Stimulated activated CD8-positive, alpha-beta memory T cell treated with anti-CD3 and anti-CD28 coated beads, Interleukin-12 subunit alpha, Interleukin-12 subunit beta, amount 100 ng/mL, for 24 hours (primary cell): Measurements from ENCODE around the gene TINAGL1.

Experiments used
- DNase-seq: peaks from one replicate; pipeline ENCODE4 v3.0.0-alpha.2; 2020; ENCODE audit errors: extremely low read depth

TINAGL1 gene

DNA sequence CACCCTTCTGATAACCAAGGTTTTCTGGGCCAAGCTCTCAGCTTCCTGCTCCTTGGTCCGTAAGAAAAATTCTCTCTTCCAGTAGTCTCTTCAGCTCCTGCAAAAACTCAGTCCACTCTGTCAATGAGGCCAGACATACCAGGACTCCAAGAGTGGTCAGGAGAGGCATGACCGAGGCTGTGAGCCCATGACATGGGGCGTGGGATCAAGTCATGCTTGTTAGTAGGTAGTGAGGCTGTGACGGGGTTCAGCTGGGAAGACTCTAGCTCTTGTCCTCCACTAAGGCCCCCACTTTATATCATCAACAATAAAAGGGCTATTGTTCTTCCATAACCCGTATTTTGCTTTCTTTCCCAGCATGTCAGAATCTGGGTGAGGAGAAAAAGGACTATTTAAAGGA lies 31.0 kb downstream of the TINAGL1 start:
- DNase-seq: no peak

DNA sequence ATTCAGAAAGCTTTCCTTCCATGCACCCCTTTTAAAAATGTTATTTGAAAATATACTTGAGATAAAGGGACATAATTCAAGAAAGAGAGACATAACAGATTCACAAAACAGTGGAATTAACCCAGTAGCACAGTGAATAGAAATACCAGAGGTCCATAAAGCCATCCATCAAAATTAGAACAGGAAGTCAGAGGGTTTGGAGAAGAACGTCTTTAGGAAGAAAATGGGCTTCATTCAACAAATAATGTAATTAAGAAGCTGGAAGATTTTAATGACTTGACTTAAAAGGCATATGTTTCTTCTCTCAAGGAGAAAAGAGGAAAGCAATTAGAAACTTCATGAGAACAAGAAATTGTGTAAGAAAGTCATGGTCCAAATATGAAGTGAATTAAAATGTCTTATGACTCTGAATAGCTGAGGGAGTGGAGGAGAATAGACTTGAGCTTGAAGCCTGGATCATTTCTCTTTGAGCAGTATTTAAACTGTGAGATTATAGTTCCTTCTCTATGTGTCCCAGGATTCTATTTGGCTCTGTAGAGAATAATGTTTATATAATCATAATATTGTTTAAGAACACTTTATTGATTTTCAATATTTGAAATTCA lies 33.3 kb downstream of the TINAGL1 start:
- DNase-seq: no peak

DNA sequence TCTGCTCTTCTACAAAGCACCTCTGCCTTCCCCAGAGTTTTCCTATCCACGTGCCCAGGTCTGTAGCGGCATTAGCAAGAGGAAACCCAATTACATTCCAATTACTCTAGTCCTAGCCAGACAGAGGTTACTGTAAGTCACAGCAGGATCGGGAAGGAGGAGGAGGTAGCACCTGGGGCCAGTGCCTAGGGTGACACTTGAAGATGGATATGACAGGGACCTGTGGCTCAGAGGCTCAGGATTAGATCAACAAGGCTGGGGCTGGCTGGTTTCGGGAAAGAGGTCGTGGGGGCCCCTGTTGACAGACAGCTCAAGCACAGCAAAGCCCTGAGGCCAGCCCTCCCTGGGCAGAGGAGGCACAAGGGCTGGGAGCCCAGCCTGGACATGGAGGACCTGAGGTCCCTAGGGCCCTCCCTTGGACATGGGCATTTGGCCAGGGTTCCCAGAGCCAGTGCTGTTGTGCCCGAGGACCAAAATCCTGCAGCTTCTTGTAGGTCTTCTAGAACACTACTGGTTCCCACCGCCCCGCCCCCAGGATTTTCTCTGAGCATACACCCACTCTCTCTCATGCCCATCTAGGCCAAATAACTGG lies 38.2 kb downstream of the TINAGL1 start:
- DNase-seq: no peak

DNA sequence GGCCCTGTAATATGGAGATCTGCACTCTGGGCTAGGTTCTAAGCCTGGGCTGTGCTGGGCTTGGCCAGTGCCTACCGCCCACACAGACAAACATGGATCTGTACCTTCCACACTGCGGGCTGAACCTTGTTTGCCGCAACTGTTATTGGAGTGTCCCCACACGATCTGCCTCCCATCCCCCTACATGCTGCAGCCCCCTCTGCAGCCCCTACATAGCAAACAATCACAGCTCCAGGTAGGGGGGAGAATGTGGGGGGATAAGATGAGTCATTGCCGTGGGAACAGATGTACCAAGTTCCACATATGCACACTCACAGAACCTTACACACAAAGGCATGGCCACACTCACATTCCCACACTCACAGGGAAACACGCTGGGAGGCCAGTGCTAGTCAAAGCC lies 39.1 kb downstream of the TINAGL1 start:
- no peak for DNase-seq

DNA sequence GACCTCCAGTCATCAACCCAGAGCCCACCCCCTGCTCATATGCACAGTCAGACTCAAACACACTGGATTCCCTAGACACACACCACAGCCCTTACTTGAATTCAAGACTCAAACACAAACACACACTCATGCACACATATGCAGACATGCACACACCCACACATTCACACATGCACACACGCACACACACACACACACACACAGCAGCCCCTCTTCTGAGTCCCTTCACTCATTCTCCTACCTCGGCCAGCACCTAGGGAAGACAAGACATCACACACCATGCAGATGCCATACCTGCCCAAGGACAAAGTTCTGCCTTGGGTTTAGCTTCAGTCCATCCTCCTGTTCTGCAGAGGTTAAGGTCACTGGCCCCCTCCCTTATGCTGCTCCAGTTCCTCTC lies 39.6 kb downstream of the TINAGL1 start:
- no peak for DNase-seq

- no peak for DNase-seq
These were observed 41.1 kb downstream of the TINAGL1 start, which contains the start of gene HCRTR1 for GRCh38 chr1:31617218-31617915. Gene HCRTR1, plus strand, starts transcription at chr1:31617689. Its CDS starts 1,504 bp downstream, at chr1:31619193.

DNA sequence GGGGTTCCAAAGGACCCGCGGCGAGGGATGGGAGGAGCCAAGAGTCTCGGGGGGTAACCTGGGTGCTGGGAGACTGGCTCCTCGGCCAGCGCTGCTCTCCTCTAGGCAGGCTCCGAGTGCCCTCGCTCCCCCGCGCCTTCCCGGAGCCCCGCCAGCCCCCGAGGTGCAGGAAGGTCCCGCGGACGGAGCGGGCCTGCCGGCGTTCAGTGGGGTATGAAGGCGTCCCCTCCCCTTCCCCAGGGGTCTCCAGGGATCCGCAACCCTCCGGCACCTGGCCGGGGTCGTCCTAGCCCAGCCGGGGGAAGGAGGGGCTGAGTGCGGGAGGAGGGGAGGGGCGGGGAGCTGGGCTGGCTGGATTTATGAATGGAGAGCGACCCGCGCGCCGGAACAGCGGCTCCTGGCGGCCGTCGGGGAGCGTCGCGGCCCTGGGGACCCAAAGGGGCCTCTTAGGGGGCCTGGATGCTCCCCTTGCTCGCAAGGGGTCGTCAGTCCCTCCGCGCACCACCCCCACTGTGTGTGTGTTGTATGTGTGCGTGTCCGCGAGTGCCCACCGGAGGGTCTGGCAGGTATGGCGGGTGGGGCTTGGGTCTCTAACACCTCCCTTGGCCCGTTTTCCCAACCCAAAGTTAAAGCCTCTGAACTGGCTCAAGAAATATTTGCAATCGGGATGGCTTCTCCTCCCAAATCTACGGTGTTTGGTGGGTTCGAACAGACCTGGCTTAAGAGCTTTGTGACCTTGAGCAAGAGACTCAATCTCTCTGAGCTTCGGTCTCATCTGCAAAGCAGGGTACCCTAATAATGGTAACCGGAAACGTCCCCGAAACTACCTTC lies 41.8 kb downstream of the TINAGL1 start:
- no peak for DNase-seq

GRCh38 chr1:31618916-31619846 lies 42.9 kb downstream of the TINAGL1 start:
- no peak for DNase-seq

- DNase-seq: no peak
These were observed 44.5 kb downstream of the TINAGL1 start for GRCh38 chr1:31620631-31621497.

- DNase-seq: no peak
These were observed 45.1 kb downstream of the TINAGL1 start for GRCh38 chr1:31621498-31621820.

DNA sequence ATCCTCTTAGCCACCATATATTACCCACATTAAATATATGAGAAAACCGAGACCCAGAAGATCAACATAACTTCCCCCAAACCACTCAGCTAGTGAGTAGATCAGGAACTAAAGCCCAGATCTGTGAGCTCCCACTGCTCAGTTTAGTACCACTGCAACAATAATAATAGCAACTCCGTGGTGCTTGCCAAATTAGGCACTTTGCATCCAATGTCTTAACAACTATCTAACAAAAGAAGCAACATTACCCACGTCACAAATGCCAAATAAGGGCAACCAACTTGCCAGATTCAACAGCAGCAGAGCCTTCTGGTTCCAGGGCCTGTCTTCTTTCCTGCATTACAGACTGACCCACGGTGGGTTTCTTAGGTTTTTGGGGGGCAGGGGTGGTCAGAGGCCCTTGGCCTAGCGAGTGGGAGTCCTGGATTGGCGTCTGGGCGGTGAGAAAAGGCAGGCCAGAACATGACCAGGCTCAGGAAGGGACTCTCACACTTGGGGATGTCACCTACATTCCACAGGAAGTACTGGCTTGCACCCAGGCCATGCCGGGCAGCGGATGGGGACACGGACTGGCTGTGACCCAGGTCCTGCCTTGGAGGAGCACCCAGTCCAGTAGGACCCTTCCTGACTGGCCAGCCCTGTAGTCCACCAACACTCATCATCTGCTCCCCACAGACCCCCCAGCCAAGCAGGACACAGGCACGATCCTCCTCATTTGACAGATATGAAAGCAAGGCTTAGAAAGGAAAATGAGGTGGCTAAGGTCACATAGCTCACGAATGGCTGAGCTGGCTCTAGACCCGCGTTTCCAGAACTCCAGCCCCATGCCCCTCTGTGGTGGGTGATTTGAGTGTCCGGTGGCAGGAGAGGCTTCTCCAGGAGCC lies 45.8 kb downstream of the TINAGL1 start:
- no peak for DNase-seq

DNA sequence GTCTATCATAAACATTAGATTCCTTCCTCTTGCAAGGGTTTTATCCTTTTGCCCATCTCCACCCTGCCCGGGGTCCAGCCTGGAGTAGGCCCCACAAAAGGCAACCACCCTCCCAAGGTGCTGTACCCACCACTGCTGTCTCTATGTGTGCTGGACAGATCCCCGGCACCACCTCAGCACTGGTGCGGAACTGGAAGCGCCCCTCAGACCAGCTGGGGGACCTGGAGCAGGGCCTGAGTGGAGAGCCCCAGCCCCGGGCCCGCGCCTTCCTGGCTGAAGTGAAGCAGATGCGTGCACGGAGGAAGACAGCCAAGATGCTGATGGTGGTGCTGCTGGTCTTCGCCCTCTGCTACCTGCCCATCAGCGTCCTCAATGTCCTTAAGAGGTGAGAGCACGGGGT lies 47.0 kb downstream of the TINAGL1 start:
- DNase-seq: no peak

- DNase-seq: no peak
These were observed 48.0 kb downstream of the TINAGL1 start for GRCh38 chr1:31624309-31624708.

DNA sequence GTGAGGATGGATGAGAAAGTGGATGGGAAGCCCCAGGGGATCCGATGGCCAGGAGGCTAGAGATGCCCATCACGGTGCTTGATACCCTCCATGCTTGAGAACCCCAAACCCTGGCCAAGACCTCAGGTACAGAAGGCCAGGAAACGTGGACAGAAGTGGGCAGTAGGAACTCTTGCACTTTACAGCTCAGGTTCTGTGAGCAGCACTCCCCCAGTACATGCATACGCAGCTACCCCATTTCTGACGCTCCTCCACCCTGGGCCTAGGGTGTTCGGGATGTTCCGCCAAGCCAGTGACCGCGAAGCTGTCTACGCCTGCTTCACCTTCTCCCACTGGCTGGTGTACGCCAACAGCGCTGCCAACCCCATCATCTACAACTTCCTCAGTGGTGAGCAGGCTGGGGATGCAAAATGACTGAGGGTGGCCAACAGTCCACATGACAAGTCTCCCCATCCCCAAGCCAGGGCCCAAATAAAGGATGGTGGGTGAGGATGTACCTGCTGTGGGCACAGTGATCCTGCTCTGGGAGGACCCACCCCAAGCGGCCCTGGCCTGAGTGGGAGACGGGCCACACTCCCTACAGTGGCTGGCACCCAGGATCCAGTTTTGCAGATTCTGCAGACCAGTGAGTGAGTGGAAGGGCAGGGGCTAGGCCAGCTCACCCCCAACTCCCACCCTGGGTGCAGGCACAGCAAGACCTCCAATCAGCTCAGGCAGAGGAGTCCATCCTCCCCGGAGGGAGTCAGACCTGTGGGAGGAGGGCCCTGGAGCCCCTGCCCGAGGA lies 48.6 kb downstream of the TINAGL1 start:
- no peak for DNase-seq

GRCh38 chr1:31625561-31626222 lies 49.4 kb downstream of the TINAGL1 start:
- no peak for DNase-seq

- DNase-seq: no peak
These were observed 50.2 kb downstream of the TINAGL1 start for GRCh38 chr1:31626223-31627207.
